Activated naive CD8-positive, alpha-beta T cell (primary cell): Measurements from ENCODE around the gene ORAI1.
"Not testable (repeated sequence)": the region's sequence is repeated elsewhere in the genome, so short reads cannot be mapped to it uniquely, and the experiment has no call there.

Experiments
- H3K27ac Mint-ChIP-seq: one replicate; pipeline ENCODE4 v1.8.0; 2021; ENCODE audit warnings: mixed read lengths
- H3K27me3 Mint-ChIP-seq: one replicate; pipeline ENCODE4 v1.8.0; 2021; ENCODE audit warnings: mixed read lengths
- H3K36me3 Mint-ChIP-seq: one replicate; pipeline ENCODE4 v1.8.0; 2021; ENCODE audit warnings: mixed read lengths
- H3K4me1 Mint-ChIP-seq: one replicate; pipeline ENCODE4 v1.8.0; 2021; ENCODE audit warnings: low read depth, mixed read lengths
- H3K4me3 Mint-ChIP-seq: one replicate; pipeline ENCODE4 v1.8.0; 2021; ENCODE audit warnings: mild to moderate bottlenecking, mixed read lengths
- H3K9me3 Mint-ChIP-seq: one replicate; pipeline ENCODE4 v1.8.0; 2021; ENCODE audit warnings: low read depth, mixed read lengths

Gene ORAI1

DNA sequence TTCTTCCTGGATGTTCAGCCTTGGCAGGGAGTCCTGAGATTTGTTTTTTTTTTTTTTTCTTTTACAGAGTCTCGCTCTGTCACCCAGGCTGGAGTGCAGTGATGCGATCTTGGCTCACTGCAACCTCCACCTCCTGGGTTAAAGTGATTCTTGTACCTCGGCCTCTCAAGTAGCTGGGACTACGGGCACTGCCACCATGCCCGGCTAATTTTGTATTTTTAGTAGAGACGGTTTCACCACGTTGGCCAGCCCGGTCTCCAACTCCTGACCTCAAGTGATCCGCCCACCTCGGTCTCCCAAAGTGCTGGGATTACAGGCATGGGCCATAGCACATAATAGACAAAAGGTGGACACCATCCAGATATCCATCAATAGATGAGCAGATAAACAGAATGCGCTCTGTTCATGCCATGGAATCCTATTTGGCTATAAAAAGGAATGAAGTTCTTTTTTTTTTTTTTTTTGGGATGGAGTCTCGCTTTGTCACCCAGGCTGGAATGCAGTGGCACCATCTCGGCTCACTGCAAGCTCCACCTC lies 53.4 kb downstream of the ORAI1 start:
- H3K27ac Mint-ChIP-seq, H3K9me3 Mint-ChIP-seq, H3K27me3 Mint-ChIP-seq, H3K36me3 Mint-ChIP-seq, H3K4me3 Mint-ChIP-seq, H3K4me1 Mint-ChIP-seq: not testable (repeated sequence)

DNA sequence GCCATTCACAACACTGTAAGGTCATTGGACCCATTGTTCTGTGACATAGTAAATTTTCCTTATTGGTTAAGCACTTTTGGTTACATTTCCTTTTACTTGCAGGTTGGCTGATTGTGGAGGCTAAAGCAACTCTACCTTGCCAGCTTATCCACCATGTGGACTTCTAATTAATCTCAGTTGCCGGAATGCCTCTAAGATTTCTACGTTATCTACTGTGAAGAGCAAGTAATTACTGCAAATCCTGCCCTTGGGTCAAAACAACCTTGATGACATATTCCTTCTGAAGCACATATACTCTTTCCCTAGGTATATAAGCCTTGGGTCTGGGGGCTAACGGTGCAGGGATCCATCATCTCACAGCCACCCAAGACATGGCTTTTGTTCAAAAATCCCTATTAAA lies 62.6 kb downstream of the ORAI1 start:
- no peaks in the 10 kb centered on the region for H3K27me3 Mint-ChIP-seq
- H3K4me1 Mint-ChIP-seq: peaks cover 10% of the 10 kb centered on the region
- no peaks in the 10 kb centered on the region for H3K36me3 Mint-ChIP-seq
- no peak overlapping the region for H3K27ac Mint-ChIP-seq
- H3K9me3 Mint-ChIP-seq: no peaks in the 10 kb centered on the region
- no peak overlapping the region for H3K4me3 Mint-ChIP-seq

DNA sequence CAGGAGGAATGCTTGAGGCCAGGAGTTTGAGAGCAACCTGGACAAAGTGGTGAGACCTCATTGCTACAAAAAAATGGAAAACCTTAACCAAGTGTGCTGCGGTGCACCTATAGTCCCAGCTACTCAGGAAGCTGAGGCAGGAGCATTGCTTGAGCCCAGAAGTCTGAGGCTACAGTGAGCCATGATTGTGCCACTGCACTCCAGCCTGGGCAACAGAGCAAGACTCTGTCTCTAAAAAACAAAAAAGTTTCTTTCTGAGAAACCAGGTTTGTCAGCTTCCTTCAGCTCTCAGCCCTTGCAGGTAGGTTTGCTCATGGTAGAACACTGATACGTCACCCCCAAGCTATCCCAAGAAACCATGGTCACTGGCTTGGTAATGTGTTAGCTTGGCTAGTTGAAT lies 63.1 kb downstream of the ORAI1 start:
- no peaks in the 10 kb centered on the region for H3K9me3 Mint-ChIP-seq
- no peak overlapping the region for H3K4me3 Mint-ChIP-seq
- H3K27ac Mint-ChIP-seq: no peak overlapping the region
- peaks cover 10% of the 10 kb centered on the region for H3K4me1 Mint-ChIP-seq
- no peaks in the 10 kb centered on the region for H3K36me3 Mint-ChIP-seq
- H3K27me3 Mint-ChIP-seq: no peaks in the 10 kb centered on the region
